ENCODE data around the gene OPCML. TPM values are rescaled to one million over a fixed set of nuclear protein-coding genes. Genes with fewer than 3 reads are reported as not detected.

Gene OPCML
- total RNA-seq, 1 donor from 2014 or later: 1.2 TPM

DNA sequence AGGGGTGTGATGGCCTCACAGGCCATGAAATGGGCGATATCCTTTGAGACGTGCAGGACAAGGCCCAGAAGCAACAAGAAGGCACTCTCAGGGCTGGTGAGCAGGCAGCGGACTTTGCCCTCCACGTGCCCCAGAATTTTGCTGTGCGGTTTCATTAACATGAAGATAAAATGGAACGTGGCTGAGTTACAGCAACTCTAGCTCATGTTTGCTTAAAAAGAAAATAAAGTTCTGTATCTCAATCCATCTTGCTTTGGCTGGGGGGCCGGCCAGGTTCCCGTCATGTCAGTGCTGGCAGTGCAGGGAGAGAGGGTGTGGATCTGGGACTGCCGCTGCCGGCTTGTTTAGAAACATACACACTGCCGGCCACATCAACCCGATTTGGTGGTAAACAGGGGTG is 370.1 kb downstream of the OPCML start:
- TF ChIP-seq, protein P1, sequence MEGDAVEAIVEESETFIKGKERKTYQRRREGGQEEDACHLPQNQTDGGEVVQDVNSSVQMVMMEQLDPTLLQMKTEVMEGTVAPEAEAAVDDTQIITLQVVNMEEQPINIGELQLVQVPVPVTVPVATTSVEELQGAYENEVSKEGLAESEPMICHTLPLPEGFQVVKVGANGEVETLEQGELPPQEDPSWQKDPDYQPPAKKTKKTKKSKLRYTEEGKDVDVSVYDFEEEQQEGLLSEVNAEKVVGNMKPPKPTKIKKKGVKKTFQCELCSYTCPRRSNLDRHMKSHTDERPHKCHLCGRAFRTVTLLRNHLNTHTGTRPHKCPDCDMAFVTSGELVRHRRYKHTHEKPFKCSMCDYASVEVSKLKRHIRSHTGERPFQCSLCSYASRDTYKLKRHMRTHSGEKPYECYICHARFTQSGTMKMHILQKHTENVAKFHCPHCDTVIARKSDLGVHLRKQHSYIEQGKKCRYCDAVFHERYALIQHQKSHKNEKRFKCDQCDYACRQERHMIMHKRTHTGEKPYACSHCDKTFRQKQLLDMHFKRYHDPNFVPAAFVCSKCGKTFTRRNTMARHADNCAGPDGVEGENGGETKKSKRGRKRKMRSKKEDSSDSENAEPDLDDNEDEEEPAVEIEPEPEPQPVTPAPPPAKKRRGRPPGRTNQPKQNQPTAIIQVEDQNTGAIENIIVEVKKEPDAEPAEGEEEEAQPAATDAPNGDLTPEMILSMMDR (conservative IDR thresholded peaks at IDR 0.05): no peak
- no peaks in the 10 kb centered on the region for H3K9me3 Mint-ChIP-seq
- H3K27ac Mint-ChIP-seq (ENCODE audit: unreplicated experiment): no peak overlapping the region
- no peak overlapping the region for H3K4me3 Mint-ChIP-seq
- H3K4me1 Mint-ChIP-seq: peaks cover 38% of the 10 kb centered on the region
- H3K27me3 Mint-ChIP-seq (ENCODE audit: low read depth): peaks cover under 1% of the 10 kb centered on the region
- H3K36me3 Mint-ChIP-seq (ENCODE audit: low read depth): no peaks in the 10 kb centered on the region
- DNase-seq (ENCODE audit: low read depth, low spot score): no peak

DNA sequence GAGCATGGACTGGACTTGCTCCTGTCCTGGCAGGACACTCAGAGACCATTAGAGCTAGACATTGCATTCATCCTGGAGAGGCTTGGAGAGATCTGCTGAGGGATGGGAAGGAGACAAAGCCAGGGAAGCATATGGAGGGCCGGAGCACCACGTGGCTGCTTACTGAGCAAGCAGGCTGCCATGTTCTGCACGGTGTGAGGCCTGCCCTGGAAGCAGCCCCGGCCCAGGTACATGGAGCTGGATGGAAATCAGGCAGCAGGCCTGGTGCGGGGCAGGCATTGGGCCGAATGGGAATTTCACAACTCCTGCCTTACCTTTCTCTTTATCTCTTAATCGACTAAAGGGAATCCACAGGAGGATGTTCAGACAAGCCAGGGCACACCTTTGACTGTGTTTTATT is 371.5 kb downstream of the OPCML start:
- no peaks in the 10 kb centered on the region for H3K36me3 Mint-ChIP-seq (ENCODE audit: low read depth)
- peaks cover 6% of the 10 kb centered on the region for H3K27me3 Mint-ChIP-seq (ENCODE audit: low read depth)
- DNase-seq (ENCODE audit: low read depth, low spot score): no peak
- TF ChIP-seq, protein P1 (conservative IDR thresholded peaks at IDR 0.05): no peak
- H3K9me3 Mint-ChIP-seq: no peaks in the 10 kb centered on the region
- no peak overlapping the region for H3K4me3 Mint-ChIP-seq
- no peak overlapping the region for H3K27ac Mint-ChIP-seq (ENCODE audit: unreplicated experiment)
- H3K4me1 Mint-ChIP-seq: peaks cover 29% of the 10 kb centered on the region

DNA sequence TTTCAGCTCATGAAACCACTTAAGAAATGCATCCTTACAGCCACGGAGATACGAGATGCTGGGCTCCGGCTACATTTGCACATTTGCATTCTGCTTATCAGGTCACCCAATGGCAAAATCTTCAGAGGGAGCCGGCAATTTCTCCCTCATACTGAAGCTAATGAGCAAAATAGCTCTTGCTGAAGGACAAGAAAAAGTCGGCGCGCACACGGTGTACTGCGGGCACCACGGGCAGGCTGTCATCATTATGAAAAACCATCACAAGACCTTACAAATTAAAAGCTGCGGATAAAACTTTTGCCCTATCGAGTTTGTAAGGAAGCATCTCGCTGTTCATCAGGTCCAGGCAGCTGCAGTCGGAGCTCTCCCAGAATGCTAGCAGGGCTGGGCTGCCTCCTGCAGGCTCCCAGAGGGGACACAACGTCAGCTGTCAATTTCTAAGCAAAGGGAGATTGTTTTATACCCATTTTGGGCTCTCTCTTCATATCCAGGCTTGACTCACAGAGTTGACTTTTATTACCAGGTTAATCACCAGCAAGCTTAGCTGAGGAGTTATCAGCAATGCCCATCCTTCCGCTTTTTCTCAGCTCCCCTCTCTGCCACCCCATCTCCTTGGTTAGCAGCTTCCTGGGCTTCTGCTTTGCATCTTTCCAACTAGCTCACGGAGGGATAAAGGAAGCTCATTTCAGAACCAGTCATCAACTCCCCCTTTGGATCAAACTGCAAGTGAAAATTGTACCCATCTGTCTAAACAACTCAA is 375.1 kb downstream of the OPCML start:
- H3K27me3 Mint-ChIP-seq (ENCODE audit: low read depth): peaks cover 8% of the 10 kb centered on the region

DNA sequence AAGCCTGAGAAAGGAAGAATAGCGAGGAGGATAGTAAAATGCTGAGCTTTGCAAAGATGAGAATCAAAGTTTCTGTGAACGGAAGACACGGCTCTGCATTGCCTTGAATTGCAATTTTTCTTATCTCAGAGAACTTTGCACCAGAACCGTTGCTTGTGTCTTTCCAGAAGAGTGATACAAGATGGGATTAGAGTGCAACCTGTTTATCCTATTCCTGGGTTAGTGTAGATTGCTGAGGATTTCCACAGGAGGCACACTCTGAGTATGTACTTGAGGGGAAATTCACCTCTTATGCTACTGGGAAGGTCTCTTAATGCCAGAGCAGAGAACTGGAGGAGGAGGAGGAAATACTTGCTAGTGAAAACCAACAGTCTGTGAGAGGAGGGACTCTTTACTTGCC is 377.5 kb downstream of the OPCML start:
- H3K27me3 Mint-ChIP-seq (ENCODE audit: low read depth): peaks cover 8% of the 10 kb centered on the region

More for the DNA sequence above, 375.1 kb downstream of the OPCML start:
- peak; percentile 23 for DNase-seq (ENCODE audit: low read depth, low spot score)
- no peak overlapping the region for H3K4me3 Mint-ChIP-seq
- H3K4me1 Mint-ChIP-seq: peaks cover 5% of the 10 kb centered on the region
- H3K36me3 Mint-ChIP-seq (ENCODE audit: low read depth): no peaks in the 10 kb centered on the region
- TF ChIP-seq, protein P1 (conservative IDR thresholded peaks at IDR 0.05): peak; percentile 58
- no peak overlapping the region for H3K27ac Mint-ChIP-seq (ENCODE audit: unreplicated experiment)
- H3K9me3 Mint-ChIP-seq: no peaks in the 10 kb centered on the region

DNA sequence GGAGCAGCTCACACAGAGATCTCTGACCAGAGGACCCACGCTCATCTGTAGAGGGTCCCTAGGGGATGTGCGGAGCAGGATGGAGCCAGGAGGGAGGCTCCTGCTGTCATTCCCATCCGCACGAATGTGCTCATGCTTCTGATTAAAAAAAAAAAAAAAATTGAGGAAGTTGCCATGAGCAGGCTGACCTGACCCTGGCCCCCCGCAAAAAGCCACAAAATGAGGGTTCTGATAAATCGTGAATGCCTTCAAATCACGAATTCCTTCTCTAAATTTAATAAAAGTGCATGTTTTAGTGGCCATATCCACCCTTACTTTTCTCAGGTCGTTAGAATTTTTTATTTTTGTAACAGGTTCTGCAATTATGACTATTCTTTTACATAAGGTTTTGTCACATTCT is 378.2 kb downstream of the OPCML start:
- TF ChIP-seq, protein P1 (conservative IDR thresholded peaks at IDR 0.05): no peak
- Mint-ChIP-seq H3K27me3 (ENCODE audit: low read depth) (peaks cover 8% of the 10 kb centered on the region), H3K4me3 (no peak overlapping the region), H3K36me3 (ENCODE audit: low read depth) (no peaks in the 10 kb centered on the region), H3K4me1 (peaks cover 7% of the 10 kb centered on the region), H3K9me3 (no peaks in the 10 kb centered on the region), H3K27ac (ENCODE audit: unreplicated experiment) (no peak overlapping the region)
- DNase-seq (ENCODE audit: low read depth, low spot score): no peak

More for the DNA sequence above, 377.5 kb downstream of the OPCML start:
- Mint-ChIP-seq H3K27ac (ENCODE audit: unreplicated experiment) (no peak overlapping the region), H3K9me3 (no peaks in the 10 kb centered on the region), H3K36me3 (ENCODE audit: low read depth) (no peaks in the 10 kb centered on the region), H3K4me1 (peaks cover 9% of the 10 kb centered on the region), H3K4me3 (no peak overlapping the region)
- DNase-seq (ENCODE audit: low read depth, low spot score): no peak
- TF ChIP-seq, protein P1 (conservative IDR thresholded peaks at IDR 0.05): no peak

All from neural crest cell (in vitro differentiated cells).